Fibroblast of skin of abdomen (primary cell): ENCODE results near the gene CINP.
"Not testable (repeated sequence)": the region's sequence is repeated elsewhere in the genome, so short reads cannot be mapped to it uniquely, and the experiment has no call there.

Experiments used
- DNase-seq: peaks from one replicate; pipeline ENCODE4 v3.0.0-alpha.2; 2013

CINP gene

GRCh38 chr14:102320033-102320660 lies 42.5 kb downstream of the CINP start:
- DNase-seq: peak; percentile 45

- peak; percentile 91 for DNase-seq
Observed at GRCh38 chr14:102319351-102320032, 43.2 kb downstream of the CINP start, which contains the start of gene ZNF839. ZNF839 (plus strand) TSS chr14:102319746; CDS start chr14:102319766, 20 bp downstream.

GRCh38 chr14:102318781-102319276 lies 43.9 kb downstream of the CINP start:
- DNase-seq: no peak

GRCh38 chr14:102317564-102318248 lies 45.0 kb downstream of the CINP start:
- no peak for DNase-seq

GRCh38 chr14:102316743-102317563 lies 45.7 kb downstream of the CINP start:
- peak; percentile 90 for DNase-seq

- DNase-seq: peak; percentile 79
Observed at GRCh38 chr14:102316338-102316742, 46.4 kb downstream of the CINP start.

GRCh38 chr14:102315121-102315520 lies 47.6 kb downstream of the CINP start:
- DNase-seq: no peak

GRCh38 chr14:102314242-102315011 lies 48.3 kb downstream of the CINP start:
- peak; percentile 72 for DNase-seq

GRCh38 chr14:102304611-102305506 lies 57.8 kb downstream of the CINP start, which contains the start of gene MOK:
MOK (minus strand) TSS chr14:102305164; CDS start chr14:102304968, 196 bp downstream.
- peak; percentile 93 for DNase-seq

- no peak for DNase-seq
Observed at GRCh38 chr14:102303664-102304063, 59.0 kb downstream of the CINP start.

GRCh38 chr14:102298303-102299070 lies 64.2 kb downstream of the CINP start:
- DNase-seq: not testable (repeated sequence)
